HCT116 (cell line): ENCODE results near the gene DTX1.

Experiments
- CBX3 ChIP-seq: IDR thresholded peaks from 2 replicates; pipeline ENCODE4 v1.6.1; 2012; ENCODE audit warnings: low read depth
- POLR2A ChIP-seq: IDR thresholded peaks from 2 replicates; pipeline ENCODE4 v1.7.0; 2011; ENCODE audit warnings: borderline replicate concordance; ENCODE audit not compliant: insufficient read depth, insufficient read length; ENCODE audit errors: extremely low read depth
- REST ChIP-seq: IDR thresholded peaks from 2 replicates; pipeline ENCODE4 v1.6.1; 2012; ENCODE audit warnings: low read depth
- SIN3A ChIP-seq: IDR thresholded peaks from 2 replicates; pipeline ENCODE4 v1.6.1; 2012; ENCODE audit warnings: low read depth
- TCF7L2 ChIP-seq: IDR thresholded peaks from 2 replicates; pipeline ENCODE4 v1.7.0; 2011; ENCODE audit warnings: borderline replicate concordance, inconsistent platforms; ENCODE audit not compliant: insufficient read depth, insufficient read length; ENCODE audit errors: extremely low read depth
- YY1 ChIP-seq: IDR thresholded peaks from 2 replicates; pipeline ENCODE4 v1.6.1; 2011; ENCODE audit warnings: low read length, low read depth, moderate library complexity, mild to moderate bottlenecking; ENCODE audit not compliant: insufficient replicate concordance; ENCODE audit errors: extremely low read depth
- ZBTB33 ChIP-seq: IDR thresholded peaks from 2 replicates; pipeline ENCODE4 v1.6.1; 2011; ENCODE audit warnings: mild to moderate bottlenecking, low read length, moderate library complexity; ENCODE audit not compliant: insufficient replicate concordance; ENCODE audit errors: extremely low read depth
- ZFX ChIP-seq: fragments of 450-650 bp; IDR thresholded peaks from 2 replicates; pipeline ENCODE4 v1.6.1; 2017
- TF ChIP-seq, protein P1 (sequence below), 3 experiments: fragments of 200-600 bp in 1 of 3; sonication (generic) in 1 of 3; IDR thresholded peaks in 2 of 3; conservative IDR thresholded peaks in 1 of 3; 2 replicates each; pipeline ENCODE4 v1.5.1; 2012 to 2017; ENCODE audit warnings: low read depth in 2 of 3, low read length in 2 of 3, antibody characterized with exemption in 1 of 3, borderline replicate concordance in 1 of 3, control low read depth in 1 of 3, mild to moderate bottlenecking in 1 of 3, mixed read lengths in 1 of 3, mixed run types in 1 of 3, moderate library complexity in 1 of 3; ENCODE audit not compliant: insufficient read depth in 1 of 3
- TF ChIP-seq, protein P2 (sequence below): IDR thresholded peaks from 2 replicates; pipeline ENCODE4 v1.6.1; 2012
- TF ChIP-seq, protein P3 (sequence below): IDR thresholded peaks from 2 replicates; pipeline ENCODE4 v1.6.1; 2012

DNA sequence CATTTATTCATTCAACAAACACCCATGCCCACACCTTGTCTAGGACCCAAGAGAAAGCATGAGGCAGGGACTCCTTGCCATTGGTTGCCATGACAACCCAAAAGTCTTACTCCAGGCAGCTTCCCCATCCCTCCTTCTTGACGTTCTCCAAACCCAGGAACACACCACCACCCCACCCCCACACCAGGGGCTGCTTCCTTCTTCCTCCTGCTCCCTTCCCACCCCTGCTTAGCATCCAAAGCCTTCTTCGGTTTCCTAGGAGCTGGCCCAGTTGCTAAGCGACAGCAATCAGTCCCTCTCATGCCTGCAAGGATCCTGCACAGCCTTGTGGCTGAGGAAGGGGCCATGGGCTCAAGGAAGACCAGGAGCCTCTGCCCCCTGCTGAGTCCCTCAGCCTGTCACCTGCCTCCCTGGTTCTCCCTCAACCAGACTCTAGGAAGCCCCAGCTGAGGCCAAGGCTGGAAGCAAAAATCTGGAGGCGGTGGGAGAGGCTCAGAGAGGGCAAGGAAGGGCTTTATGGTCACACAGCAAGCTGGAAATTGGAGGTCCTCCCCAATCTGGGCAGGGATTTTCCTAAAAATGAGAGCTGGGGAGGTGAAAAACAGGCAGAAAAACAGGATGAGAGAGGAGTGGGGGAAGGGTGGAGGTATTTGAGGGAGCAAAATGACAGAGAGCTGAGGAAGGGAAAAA lies 63.6 kb downstream of the DTX1 start:
- TF ChIP-seq, protein P1, sequence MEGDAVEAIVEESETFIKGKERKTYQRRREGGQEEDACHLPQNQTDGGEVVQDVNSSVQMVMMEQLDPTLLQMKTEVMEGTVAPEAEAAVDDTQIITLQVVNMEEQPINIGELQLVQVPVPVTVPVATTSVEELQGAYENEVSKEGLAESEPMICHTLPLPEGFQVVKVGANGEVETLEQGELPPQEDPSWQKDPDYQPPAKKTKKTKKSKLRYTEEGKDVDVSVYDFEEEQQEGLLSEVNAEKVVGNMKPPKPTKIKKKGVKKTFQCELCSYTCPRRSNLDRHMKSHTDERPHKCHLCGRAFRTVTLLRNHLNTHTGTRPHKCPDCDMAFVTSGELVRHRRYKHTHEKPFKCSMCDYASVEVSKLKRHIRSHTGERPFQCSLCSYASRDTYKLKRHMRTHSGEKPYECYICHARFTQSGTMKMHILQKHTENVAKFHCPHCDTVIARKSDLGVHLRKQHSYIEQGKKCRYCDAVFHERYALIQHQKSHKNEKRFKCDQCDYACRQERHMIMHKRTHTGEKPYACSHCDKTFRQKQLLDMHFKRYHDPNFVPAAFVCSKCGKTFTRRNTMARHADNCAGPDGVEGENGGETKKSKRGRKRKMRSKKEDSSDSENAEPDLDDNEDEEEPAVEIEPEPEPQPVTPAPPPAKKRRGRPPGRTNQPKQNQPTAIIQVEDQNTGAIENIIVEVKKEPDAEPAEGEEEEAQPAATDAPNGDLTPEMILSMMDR (IDR thresholded peaks at IDR 0.05 in 2 of 3, conservative IDR thresholded peaks at IDR 0.05 in 1 of 3; ENCODE audit: borderline replicate concordance in 1 of 3, insufficient read depth in 1 of 3, low read depth in 2 of 3, low read length in 2 of 3) = no peak
- TF ChIP-seq ZFX (no peak), SIN3A (no peak), YY1 (no peak), POLR2A (no peak), REST (no peak), TCF7L2 (no peak), CBX3 (no peak), ZBTB33 (no peak)
- TF ChIP-seq, protein P2, sequence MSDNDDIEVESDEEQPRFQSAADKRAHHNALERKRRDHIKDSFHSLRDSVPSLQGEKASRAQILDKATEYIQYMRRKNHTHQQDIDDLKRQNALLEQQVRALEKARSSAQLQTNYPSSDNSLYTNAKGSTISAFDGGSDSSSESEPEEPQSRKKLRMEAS = no peak
- TF ChIP-seq, protein P3, sequence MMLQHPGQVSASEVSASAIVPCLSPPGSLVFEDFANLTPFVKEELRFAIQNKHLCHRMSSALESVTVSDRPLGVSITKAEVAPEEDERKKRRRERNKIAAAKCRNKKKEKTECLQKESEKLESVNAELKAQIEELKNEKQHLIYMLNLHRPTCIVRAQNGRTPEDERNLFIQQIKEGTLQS = no peak
